NCI-H1092 (cell line): ENCODE results near the gene GDNF.
"Not testable (repeated sequence)": the region's sequence is repeated elsewhere in the genome, so short reads cannot be mapped to it uniquely, and the experiment has no call there.

Experiments
- DNase-seq: peaks from one replicate; lab custom pipeline; 2025; lab: John Stamatoyannopoulos, UW

The GDNF gene, protein sequence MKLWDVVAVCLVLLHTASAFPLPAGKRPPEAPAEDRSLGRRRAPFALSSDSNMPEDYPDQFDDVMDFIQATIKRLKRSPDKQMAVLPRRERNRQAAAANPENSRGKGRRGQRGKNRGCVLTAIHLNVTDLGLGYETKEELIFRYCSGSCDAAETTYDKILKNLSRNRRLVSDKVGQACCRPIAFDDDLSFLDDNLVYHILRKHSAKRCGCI

GRCh38 chr5:37839407-37840052 is at the start of gene GDNF:
GDNF (minus strand) TSS chr5:37840041; CDS start chr5:37834796, 5,245 bp downstream.
- peak; percentile 12 for DNase-seq

DNA sequence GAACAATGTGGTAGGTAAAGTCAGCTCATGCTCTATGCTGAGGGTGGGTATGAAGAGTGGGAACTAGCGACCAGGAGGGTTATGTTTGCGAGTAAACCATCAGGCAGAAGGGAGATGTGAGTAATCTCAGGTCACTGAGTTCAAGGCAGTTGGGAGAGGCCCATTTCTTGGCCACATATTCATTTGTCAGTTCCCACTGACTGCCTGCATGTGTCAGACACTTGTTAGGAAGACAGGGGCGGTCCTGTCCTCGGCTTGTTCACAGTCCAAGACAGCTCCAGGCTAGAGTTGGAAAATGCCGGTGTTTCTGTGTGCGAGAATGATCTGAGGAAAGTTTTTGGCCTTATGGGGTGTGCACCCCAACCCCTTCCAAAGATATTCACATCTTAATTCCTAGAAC is 48.6 kb upstream of the GDNF start:
- DNase-seq, result no peak

DNA sequence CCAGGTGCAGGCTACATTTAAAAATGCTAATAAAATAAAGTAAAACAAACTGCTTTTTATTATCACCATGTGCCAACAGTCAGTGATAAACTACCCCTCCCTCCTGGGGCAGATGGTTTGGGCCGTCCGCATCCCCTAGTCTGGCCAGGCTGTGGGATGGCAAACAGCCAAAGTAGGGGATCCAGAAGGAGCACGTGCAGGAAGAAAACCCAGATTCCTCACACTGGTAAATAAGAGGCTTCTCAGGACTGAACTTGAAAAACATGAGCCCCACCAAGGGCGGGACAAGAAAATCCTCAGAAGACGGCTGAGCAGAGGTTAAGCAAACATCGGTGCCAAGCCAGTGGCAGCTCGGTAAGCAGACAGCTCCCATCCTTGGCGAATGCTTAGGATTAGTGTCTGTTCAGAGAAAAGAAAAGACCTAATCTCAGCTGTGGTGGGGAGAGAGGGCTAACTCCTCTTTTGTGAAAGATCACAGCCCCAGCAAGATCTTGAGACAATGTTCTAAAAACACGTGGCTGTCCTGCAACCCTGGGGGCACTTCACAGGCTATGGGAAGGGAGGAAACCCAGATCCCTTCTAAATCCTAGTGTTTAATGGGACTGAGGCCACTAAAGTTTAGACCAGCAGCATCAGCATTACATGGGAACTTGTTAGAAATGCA is 46.5 kb upstream of the GDNF start:
- no peak for DNase-seq

GRCh38 chr5:37882636-37883035 is 42.8 kb upstream of the GDNF start:
- DNase-seq, result no peak

GRCh38 chr5:37881359-37881758 is 41.5 kb upstream of the GDNF start:
- no peak for DNase-seq

GRCh38 chr5:37876943-37877342 is 37.1 kb upstream of the GDNF start:
- DNase-seq, result no peak

DNA sequence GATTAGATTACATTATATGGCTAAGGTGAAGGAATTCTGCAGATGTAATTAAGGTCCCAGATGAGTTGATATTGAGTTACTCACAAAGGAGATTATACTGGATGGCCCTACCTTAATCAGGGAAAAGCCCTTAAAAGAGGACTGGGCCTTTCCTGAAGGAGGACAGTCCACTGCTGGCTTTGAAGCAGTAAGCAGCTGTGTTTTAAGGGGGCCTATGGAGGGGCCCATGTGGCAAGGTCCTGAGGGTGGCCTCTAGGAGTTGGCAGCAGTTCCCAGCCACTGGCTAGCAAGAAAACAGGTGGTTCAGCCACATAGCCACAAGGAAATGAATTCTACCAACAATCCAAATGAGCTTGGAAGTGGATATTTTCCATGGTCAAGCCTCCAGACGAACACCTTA is 36.4 kb upstream of the GDNF start:
- no peak for DNase-seq

GRCh38 chr5:37875051-37875787 is 35.4 kb upstream of the GDNF start:
- no peak for DNase-seq

DNA sequence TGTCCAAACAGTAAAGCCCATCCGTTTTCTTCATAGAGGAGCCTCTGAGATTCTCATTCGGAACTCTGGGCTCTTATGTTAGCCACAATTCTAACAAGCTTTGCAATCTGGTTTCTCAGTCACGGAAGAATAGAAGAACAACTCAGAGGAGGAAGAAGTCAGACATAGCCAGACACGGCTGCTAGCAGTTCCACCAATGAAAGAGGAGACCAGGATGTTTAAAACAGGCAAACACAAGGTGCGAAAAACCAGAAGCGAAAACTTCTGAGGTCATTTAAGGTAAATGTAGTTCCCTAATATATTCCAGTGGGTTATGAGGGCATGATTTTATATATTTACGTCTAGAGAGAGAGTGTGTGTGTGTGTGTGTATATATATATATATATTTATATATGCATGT is 34.1 kb upstream of the GDNF start:
- DNase-seq, result no peak

GRCh38 chr5:37871023-37871815 is 31.4 kb upstream of the GDNF start:
- DNase-seq, result no peak

- no peak for DNase-seq
Measured at GRCh38 chr5:37869216-37869615, 29.4 kb upstream of the GDNF start.

GRCh38 chr5:37867654-37868053 is 27.8 kb upstream of the GDNF start:
- DNase-seq, result no peak

GRCh38 chr5:37862907-37863306 is 23.1 kb upstream of the GDNF start:
- not testable (repeated sequence) for DNase-seq

GRCh38 chr5:37860206-37860605 is 20.4 kb upstream of the GDNF start:
- no peak for DNase-seq

DNA sequence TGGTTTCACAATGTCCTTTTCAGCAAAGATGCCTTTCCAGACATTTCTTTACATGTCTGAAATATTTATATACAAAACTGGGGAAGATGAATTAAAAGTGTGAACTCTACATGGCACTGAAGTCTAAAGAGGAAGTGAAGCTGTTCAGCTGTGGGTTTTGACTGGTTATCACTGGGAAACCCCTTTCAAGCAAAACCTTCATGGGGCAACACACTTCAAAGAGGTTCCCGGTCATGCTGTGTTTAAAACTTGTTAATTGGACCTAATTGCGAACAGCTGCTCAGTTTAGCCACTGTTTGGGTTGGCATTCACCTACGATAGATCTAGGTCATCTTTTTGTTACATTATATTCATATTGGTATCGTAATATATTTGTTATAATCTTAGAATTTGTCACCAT is 20.0 kb upstream of the GDNF start:
- DNase-seq, result no peak

- DNase-seq, result no peak
Measured at GRCh38 chr5:37858250-37858649, 18.4 kb upstream of the GDNF start.

GRCh38 chr5:37857696-37858095 is 17.9 kb upstream of the GDNF start:
- no peak for DNase-seq

GRCh38 chr5:37855438-37855837 is 15.6 kb upstream of the GDNF start:
- no peak for DNase-seq

GRCh38 chr5:37851305-37851704 is 11.5 kb upstream of the GDNF start:
- no peak for DNase-seq

DNA sequence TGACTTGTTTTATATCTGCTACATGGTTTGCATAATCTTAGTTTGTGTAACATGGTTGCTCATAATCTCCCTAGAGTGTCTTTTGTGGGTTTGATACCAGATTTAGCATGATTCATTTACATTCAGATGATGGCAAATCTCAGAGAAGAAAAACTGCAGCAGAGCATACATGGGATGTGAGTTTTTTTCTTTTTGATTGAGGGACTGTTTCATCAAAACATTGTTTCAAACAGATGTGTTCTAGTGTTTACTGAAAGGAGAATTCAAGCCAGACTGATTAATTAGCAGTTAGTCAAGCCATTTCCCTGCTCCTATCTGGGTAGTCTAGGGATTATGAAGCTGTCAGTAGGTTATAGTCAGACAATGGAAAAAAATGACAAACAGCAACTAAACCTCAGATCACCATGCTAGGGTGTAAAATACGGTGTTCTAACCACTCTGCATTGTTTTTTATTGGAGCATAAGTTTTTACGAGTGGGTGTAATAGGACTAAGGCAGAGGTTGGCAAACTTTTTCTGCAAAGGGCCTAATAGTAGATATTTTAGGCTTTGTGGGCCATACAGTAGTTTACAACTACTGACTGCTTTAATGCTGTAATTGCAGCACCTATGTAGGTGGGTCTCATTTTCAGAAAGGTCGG is 10.5 kb upstream of the GDNF start:
- DNase-seq, result no peak

DNA sequence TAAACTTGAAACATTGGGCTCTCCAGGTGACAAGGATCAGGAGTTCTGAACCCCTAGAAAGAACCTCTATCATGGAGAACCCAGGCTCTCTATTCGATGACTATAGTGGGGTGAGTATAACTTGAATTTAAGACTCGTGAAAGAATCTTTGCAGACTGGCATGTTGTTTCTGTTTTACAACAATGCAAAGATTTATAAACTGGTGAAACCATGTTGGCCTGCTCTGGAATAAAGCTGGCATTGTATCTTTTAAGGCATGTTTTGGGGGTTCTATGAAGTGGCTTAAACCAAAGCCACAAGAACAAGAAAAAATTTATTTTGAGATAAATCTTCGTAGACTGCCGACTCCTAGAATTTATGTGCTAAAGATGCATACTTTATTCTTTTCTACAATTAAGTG is 9.8 kb upstream of the GDNF start:
- no peak for DNase-seq
